ENCODE data around the gene FBXL17.
"Not testable (repeated sequence)": the region's sequence is repeated elsewhere in the genome, so short reads cannot be mapped to it uniquely, and the experiment has no call there.

FBXL17 gene

DNA sequence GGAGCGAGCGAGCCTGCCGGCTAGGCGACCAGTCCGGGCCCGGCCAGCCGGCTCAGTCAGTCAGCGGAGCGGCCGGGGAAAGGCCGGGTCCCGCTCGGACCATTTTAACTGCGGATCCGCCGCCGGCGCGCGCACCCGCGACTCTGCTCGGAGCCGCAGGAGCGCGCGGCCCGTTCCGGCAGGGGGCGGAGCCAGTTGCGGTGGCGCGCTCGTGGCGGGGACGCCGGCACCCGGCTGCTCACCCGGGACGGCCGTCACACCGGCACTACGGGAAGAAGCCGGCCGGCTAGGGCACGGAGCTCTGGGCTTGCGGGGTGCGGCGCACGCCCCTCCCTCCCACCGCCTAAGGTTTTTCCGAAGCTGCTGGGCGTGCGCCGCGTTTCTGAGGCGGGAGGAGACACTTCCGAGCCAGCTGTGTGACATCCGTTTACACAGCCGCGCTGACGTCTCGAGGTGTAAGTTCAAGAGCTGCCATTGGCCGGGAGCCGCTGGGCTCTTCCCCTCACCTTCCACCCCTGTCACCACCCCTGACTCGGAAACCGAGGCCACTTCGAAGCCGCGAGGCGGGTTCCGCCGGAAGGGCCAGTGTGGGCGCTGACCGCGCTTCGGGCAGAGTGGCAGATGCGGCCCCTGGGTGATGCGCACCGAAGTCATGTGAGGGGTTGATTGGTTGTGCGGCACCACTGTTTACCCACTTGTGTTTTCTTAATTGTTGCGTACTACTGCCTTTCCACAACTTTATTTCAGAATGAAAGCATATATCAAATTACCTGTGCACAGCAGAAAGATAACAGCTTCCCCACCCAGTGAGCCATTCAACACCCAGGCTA is at the start of gene FBXL17:
Gene FBXL17 (minus strand): TSS at position 145 of the 830 bp plus-strand sequence.
- TF ChIP-seq ZNF274 (IDR thresholded peaks at IDR 0.05; ENCODE audit: low read depth, low read length) = no peak
- peak within 1 kb of the TSS; percentile 88 for H3K4me3 ChIP-seq (ENCODE audit: low read length)

DNA sequence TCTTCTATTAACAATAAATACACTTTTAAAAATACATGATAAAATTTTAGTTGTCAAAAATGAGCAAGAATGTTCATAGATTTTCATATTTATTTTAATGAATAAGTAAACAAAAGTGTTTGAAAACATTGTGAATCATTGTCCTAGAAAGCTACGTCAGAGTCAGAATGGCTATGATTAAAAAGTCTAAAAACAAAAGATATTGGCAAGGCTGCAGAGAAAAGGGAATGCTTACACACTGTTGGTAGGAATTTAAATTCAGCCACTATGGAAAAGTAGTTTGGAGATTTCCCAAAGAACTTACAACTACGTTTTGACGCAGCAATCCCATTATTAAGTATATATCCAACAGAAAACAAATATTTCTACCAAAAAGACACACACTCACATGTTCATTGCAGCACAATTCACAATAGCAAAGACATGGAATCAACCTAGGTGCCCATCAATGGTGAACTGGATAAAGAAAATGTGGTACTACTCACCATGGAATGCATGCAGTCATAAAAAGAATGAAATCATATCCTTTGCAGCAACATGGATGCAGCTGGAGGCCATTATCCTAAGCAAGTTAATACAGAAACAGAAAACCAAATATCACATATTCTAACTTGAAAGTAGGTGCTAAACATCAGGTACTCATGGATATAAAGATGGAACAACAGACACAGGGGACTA is 49.2 kb upstream of the FBXL17 start:
- TF ChIP-seq ZNF274 (IDR thresholded peaks at IDR 0.05; ENCODE audit: low read depth, low read length) = no peak
- H3K4me3 ChIP-seq (ENCODE audit: low read length) = no peak overlapping the region

DNA sequence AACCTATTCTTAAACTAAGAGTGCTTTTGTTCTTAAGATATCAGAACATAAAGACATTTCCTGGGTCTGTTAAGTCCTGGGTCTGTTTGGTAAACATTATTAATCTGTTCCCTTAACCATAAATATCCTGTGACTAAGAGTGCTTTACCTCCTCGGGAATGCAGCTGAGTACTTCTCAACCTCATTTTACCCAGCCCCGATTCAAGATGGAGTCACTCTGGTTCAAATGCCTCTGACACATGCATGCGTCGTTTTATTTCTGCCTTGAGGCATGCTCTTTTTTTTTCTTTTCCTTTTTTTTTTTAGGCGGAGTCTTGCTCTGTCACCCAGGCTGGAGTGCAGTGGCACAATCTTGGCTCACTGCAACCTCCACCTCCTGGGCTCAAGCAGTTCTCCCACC is 39.8 kb upstream of the FBXL17 start:
- no peak for TF ChIP-seq ZNF274 (IDR thresholded peaks at IDR 0.05; ENCODE audit: low read depth, low read length)
- H3K4me3 ChIP-seq (ENCODE audit: low read length) = no peak overlapping the region

DNA sequence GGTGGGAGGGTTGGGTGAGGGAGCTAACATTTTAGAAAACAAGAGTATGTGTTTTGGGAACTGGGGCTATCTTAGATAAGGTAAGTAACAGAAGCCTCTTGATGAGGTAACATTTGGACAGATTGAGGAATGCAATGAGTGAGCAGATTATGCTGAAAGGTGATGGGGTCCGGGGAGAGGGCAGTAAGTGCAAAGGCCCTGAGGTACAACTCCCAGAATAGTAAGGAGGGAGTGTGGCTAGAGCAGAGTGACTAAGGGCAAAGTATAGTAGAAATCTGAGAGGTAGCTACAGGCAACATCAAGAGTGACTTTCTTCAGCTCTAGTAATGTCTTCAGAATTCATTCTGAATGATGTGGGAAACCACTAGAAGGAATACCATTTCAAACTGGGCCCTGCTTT is 38.9 kb upstream of the FBXL17 start:
- no peak for TF ChIP-seq ZNF274 (IDR thresholded peaks at IDR 0.05; ENCODE audit: low read depth, low read length)
- H3K4me3 ChIP-seq (ENCODE audit: low read length) = no peak overlapping the region

DNA sequence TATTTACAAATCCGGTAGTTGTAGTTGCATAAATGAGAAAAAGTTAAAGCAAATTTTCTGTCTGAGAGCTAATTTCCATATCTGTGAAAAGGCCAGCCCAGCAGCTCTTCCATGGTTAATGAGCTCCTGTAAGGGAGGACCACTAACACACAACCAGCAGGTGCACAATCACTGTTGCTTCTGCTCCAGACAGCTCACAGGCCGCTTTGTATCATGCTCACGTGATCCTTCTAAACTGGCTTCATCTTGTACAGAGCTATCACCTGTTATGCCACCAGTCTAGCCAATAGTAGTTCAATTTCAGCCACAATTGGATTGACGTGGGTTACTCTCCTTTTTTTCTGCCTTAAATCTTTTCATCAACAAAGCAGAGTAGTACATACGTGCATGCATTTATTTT is 38.3 kb upstream of the FBXL17 start:
- TF ChIP-seq ZNF274 (IDR thresholded peaks at IDR 0.05; ENCODE audit: low read depth, low read length) = no peak
- H3K4me3 ChIP-seq (ENCODE audit: low read length) = no peak overlapping the region

DNA sequence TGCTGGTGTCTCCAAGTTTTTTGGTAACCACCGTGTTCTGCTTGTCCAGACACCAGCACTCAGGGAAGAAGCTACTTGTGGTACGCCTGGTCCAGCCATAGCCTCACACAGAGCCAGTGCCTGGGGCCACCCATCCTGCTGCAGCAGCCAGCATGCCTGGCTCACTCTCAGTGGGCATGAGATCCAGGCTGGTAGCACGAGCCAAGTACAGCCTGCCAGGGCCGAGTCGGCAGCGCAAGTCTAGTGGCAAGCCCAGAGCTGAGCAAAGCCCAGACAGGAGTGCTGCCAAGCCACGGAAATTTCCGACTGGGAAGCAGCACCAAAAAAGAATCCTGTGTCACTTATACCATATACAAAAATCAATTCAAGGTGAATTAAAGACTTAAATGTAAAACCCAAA is 36.3 kb upstream of the FBXL17 start:
- no peak for TF ChIP-seq ZNF274 (IDR thresholded peaks at IDR 0.05; ENCODE audit: low read depth, low read length)
- no peak overlapping the region for H3K4me3 ChIP-seq (ENCODE audit: low read length)

DNA sequence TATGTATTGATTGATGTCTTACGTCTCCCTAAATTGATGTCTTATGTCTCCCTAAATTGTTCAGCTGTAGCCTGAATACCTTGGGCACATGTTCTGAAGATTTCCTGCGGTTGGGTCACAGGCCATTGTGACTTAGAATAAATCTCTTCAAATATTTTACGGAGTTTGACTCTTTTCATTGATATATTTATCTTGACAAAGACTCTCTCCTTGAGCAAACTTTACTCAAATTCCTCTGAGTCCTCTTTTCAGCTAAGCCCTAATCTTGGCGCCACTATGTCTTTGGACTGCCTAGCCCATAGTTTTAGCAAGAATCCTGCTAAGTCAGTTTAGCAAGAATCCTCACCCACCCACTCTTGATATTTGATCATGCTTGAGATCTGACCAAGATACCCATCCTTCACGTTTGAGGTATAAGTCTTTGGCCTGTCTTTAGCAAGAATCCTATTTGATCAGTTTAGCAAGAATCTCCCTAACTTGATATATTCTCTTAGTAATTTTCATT is 35.3 kb upstream of the FBXL17 start:
- H3K4me3 ChIP-seq (ENCODE audit: low read length) = no peak overlapping the region
- no peak for TF ChIP-seq ZNF274 (IDR thresholded peaks at IDR 0.05; ENCODE audit: low read depth, low read length)

DNA sequence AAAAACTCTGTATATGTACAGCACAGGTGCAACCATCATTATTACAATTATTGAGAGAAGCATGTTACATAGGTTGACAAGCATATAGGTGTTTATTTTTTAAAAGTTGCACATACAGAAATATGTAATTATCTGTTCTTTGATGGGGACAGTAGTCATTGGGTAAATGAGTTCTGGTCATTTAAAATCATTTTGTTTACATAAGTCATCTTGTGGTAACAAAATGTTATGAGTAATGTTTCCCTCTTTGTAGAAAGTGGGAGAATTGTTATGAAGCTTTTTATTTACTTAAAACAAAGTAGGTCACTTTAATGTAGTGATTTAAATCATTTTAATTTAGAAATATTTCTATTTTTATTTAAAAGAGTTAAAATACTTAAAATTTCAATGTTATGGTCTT is 33.8 kb upstream of the FBXL17 start:
- H3K4me3 ChIP-seq (ENCODE audit: low read length) = no peak overlapping the region
- TF ChIP-seq ZNF274 (IDR thresholded peaks at IDR 0.05; ENCODE audit: low read depth, low read length) = no peak

DNA sequence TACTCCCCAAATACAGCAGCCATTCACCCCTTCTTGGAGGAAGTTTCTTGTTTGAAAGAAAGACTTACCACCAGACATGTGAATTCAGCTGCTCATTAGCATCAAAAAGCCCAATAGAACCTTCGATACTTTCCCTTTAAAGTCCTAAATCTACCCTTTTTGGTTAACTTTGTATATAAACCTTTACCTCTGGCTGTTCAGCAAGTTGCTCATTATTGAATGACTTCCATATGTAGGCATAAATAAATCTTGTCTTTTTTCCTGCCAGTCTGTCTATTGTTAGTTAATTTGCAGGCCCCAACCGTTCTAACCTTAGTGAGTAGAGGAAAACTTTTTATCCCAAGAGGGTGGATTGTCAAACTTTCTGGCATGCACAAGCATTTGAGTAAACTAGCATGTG is 27.9 kb upstream of the FBXL17 start:
- TF ChIP-seq ZNF274 (IDR thresholded peaks at IDR 0.05; ENCODE audit: low read depth, low read length) = no peak
- no peak overlapping the region for H3K4me3 ChIP-seq (ENCODE audit: low read length)

DNA sequence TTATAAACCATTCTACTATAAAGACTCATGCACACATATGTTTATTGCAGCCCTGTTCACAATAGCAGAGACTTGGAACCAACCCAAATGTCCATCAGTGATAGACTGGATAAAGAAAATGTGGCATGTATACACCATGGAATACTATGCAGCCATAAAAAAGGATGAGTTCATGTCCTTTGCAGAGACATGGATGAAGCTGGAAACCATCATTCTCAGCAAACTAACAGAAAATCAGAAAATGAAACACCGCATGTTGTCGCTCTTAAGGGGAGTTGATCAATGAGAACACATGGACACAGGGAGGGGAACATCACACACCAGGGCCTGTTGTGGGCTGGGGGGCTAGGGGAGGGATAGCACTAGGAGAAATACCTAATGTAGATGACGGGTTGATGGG is 23.3 kb upstream of the FBXL17 start:
- H3K4me3 ChIP-seq (ENCODE audit: low read length) = not testable (repeated sequence)

DNA sequence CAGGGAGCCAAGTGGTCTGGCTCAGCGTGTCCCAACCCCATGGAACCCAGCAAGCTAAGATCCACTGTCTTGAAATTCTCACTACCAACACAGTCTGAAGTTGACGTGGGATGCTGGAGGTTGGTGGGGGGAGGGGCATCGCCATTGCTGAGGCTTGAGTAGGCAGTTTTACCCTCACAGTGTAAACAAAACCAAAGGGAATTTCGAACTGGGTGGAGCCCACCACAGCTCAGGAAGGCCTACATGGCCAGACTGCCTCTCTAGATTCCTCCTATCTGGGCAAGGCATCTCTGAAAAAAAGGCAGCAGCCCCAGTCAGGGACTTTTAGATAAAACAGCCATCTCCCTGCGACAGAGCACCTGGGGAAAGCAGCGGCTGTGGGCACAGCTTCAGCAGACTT is 17.1 kb upstream of the FBXL17 start:
- TF ChIP-seq ZNF274 (IDR thresholded peaks at IDR 0.05; ENCODE audit: low read depth, low read length) = no peak
- H3K4me3 ChIP-seq (ENCODE audit: low read length) = no peak overlapping the region

DNA sequence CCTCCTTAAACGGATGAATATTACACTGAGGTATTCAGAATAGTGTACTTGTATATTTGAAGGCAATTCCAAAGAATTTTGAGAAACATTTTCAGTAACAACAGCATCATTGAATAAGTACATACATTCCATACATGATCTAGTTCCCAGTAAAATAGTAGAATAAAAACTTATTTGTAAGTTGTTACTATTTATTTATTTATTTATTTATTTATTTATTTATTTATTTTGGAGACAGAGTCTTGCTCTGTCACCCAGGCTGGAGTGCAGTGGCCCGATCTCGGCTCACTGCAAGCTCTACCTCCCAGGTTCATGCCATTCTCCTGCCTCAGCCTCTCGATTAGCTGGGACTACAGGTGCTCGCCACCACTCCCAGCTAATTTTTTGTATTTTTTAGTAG is 14.9 kb upstream of the FBXL17 start:
- not testable (repeated sequence) for H3K4me3 ChIP-seq (ENCODE audit: low read length)

DNA sequence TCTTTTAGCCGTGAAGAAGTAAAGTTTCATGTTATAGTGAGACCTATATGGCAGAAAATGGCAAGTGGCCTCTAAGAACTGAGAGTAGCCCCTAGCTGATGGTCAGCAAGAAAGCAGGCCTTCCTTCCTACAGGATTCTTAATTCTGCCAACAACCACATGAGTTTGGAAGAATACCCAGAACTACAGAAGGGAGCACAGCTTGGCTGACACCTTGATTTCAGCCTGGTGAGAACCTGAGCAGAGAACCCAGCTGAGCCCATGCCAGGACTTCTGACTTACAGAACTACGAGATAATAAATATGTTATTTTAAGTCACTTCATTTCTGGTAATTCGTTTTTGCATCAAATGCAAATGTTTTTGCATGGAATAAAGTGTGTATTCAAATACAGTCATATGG is 5.9 kb upstream of the FBXL17 start:
- no peak for TF ChIP-seq ZNF274 (IDR thresholded peaks at IDR 0.05; ENCODE audit: low read depth, low read length)
- H3K4me3 ChIP-seq (ENCODE audit: low read length) = no peak overlapping the region

DNA sequence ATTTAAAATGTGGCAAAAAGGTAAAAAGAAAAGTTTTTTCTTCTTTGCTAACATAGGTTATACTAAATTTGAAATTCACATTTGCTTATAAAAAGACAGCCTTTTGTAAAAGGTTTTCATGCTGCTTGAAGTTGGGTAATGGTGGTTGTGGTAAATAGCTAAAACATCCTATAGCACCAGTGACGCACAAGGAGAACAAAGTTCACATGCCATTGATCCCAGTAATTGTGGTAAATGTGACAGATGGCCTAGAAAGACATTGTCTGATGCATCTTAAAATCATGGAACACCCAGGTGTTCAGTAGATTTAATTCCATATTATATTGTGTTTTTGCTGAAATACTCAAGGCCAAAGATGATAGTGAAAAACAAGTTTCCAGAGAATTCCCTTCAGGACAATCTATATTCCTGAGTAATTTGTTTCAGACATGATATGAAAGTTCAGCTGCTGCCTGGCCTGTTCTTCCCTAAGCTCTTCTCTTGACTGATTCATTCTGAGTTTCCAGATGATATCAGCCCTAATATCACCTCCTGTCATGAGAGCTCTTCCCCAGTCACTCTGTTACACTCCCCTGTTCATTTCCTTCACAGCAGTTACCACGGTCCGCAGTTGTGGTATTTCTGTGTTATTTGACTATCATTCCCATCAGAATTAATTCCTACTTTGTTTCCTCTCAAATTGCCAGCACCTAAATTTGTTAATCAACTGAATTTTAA is 4.6 kb upstream of the FBXL17 start:
- no peak overlapping the region for H3K4me3 ChIP-seq (ENCODE audit: low read length)
- no peak for TF ChIP-seq ZNF274 (IDR thresholded peaks at IDR 0.05; ENCODE audit: low read depth, low read length)

DNA sequence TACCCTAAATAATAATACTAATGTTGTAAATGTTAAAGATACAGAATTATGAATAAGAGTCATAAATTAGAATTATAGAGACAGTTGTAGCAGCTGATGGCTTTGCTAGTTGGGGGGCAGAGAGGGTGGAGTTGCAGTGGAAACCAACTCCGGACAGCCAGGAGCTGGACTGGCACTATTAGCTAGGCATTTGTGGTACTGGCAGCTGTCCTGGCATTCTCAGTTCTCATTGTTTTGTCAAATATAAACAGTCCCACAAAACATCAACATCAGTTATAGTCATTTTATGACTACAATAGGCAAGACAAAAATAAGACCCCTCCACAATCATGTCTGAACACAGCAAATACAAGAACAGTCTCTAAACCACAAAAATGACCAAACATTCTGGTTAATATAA is 2.8 kb upstream of the FBXL17 start:
- H3K4me3 ChIP-seq (ENCODE audit: low read length) = no peak overlapping the region
- TF ChIP-seq ZNF274 (IDR thresholded peaks at IDR 0.05; ENCODE audit: low read depth, low read length) = no peak
